EL (cell line): ENCODE results near the gene P2RY8.
"Not testable (repeated sequence)": the region's sequence is repeated elsewhere in the genome, so short reads cannot be mapped to it uniquely, and the experiment has no call there.

Experiments
- DNase-seq: peaks from one replicate; pipeline ENCODE4 v3.0.0-alpha.2; 2016

Gene P2RY8

GRCh38 chrX:1442016-1442665 lies 94.8 kb downstream of the P2RY8 start:
- DNase-seq: no peak

GRCh38 chrX:1440506-1440905 lies 96.5 kb downstream of the P2RY8 start:
- DNase-seq: no peak

- DNase-seq: no peak
Observed at GRCh38 chrX:1435241-1435895, 101.6 kb downstream of the P2RY8 start.

- DNase-seq: no peak
Observed at GRCh38 chrX:1434871-1435240, 102.1 kb downstream of the P2RY8 start.

- DNase-seq: no peak
Observed at GRCh38 chrX:1433646-1434357, 103.2 kb downstream of the P2RY8 start.

GRCh38 chrX:1430451-1430850 lies 106.5 kb downstream of the P2RY8 start:
- no peak for DNase-seq

GRCh38 chrX:1427756-1428155 lies 109.2 kb downstream of the P2RY8 start:
- DNase-seq: no peak

GRCh38 chrX:1426321-1426720 lies 110.7 kb downstream of the P2RY8 start:
- DNase-seq: not testable (repeated sequence)

GRCh38 chrX:1425381-1425780 lies 111.6 kb downstream of the P2RY8 start:
- no peak for DNase-seq

- DNase-seq: no peak
Observed at GRCh38 chrX:1424147-1424851, 112.7 kb downstream of the P2RY8 start.

GRCh38 chrX:1423215-1423614 lies 113.8 kb downstream of the P2RY8 start:
- no peak for DNase-seq

GRCh38 chrX:1422135-1422465 lies 114.9 kb downstream of the P2RY8 start:
- DNase-seq: no peak

- no peak for DNase-seq
Observed at GRCh38 chrX:1421433-1422134, 115.4 kb downstream of the P2RY8 start.

- DNase-seq: no peak
Observed at GRCh38 chrX:1420371-1420770, 116.6 kb downstream of the P2RY8 start.

- DNase-seq: no peak
Observed at GRCh38 chrX:1419545-1420355, 117.2 kb downstream of the P2RY8 start.

GRCh38 chrX:1418901-1419544 lies 118.0 kb downstream of the P2RY8 start:
- no peak for DNase-seq

GRCh38 chrX:1417921-1418771 lies 118.8 kb downstream of the P2RY8 start:
- no peak for DNase-seq

GRCh38 chrX:1416965-1417760 lies 119.8 kb downstream of the P2RY8 start:
- no peak for DNase-seq

- no peak for DNase-seq
Observed at GRCh38 chrX:1416327-1416784, 120.6 kb downstream of the P2RY8 start.
